Activated CD4-positive, alpha-beta T cell treated with anti-CD3 and anti-CD28 coated beads, Interleukin-2, amount 50 U/mL, for 16 hours (primary cell): ENCODE measurements around the gene CNPY4.

Source experiments
- DNase-seq: peaks from one replicate; pipeline ENCODE4 v3.0.0-alpha.2; 2020

Gene CNPY4

DNA sequence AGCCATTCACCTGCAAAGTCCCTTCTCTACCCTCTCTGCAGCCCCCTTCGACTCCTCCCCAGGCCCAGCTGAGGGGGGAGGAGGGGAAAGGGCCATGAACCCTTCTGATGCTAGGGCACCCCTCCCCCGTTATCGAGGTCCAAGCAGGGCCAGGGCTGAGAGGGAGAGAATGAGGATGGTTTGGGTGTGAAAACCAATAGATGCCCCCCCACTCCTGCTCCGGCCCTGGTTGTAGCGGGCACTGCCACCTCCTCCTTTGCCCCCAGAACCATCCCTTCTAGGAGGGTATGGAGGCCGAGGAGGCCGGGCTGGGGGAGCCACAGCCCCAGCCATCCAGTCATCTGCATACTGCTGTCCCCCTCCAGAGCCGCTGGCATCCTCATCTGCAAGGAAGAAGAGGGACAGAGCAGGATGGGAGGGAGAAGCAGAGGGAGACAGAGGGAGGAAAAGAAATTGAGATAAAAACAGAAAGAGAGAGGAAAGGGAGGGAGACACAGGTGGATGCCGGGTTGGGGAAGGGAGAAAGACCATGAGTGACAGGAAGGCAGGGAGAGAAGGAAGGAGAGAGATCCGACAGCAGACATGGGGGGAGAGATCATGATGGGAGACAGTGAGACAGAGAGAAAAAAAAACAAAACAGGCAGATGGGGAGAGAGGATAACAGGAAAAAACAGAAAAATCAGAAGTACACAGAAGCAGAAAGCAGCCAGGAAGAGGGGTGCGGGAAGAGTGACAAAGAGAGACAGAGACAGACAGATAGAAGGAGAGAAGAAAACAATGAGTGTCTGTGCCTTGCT lies 50.9 kb downstream of the CNPY4 start:
- DNase-seq: no peak

DNA sequence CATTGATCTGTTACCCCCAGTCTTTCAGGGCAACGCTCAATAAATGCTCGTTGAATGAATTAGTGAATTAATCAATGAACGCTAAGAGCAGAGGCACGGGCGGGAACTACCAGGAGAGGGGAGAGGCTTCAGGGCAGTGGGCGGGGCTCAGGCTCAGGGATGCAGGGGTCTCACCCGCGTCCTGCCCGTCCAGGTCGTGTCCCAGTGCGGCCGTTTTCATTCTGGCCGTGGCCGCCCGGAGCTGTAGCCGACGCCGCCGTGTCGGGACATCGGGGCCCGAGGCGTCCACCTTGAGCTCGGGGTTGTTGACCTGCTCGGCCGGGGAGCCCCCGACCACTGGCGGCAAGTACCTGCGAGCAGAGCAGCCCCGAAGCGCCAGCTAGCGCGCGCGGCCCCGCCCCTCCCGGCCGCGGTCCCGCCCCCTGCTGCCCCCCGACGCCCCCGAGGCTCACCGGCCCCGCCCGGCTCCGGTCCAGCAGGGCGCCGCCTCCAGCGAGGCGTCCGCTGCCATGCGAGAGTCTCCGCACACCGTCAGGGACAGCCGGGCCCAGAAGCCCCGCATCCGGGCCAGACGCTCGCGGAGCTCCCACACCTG lies 51.8 kb downstream of the CNPY4 start:
- DNase-seq: no peak

DNA sequence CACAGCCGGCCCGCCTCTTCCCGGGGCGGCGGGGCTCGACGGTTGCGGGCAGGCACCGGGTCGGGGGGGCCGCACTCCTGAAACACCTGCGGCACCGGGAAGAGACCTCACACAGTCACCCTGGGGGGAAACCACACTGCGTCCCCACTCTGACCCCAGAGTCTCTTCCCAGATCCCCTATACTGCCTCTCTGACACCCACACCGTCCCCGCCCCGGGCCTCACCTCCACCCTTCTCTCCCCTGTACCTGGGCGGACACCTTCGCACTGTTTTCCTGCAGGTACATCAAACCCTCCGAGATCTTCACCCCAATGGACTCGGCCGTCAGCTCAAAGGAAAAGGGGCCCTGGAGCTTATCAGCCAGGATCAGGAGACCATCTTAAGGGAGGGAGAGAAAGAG lies 52.4 kb downstream of the CNPY4 start:
- no peak for DNase-seq

DNA sequence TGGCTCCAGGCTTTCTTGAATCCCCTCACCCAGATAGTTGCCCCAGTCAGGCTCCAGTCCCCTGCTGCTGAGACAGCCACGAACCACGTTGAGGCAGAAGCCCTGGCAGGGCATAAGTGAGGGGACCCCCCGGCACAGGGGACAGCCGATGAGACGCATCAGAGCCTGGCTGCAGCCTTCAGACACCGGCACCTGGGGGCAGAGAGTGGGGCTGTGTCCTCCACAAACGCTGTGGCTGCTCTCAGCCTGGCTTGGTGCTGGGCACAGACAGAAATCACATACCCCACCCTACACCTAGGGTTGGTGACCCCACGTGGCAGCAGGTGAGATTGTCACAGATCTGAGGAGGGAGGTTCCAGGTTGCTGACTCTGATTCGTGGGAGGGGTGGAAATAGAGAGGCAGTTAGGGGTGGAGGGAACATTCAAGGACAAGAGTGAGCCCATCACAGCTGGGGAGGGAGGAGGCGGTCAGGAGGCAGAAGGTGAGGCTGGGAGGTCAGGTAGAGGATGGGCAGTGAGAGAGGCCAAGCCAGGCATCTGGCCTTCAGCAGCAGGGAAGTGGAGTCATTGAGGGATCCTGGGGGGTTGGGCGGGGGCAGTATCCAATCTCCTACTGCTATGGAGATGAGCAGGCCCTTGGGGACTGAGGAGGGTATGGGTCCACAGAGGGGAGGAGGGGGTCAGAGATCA lies 54.5 kb downstream of the CNPY4 start:
- no peak for DNase-seq

DNA sequence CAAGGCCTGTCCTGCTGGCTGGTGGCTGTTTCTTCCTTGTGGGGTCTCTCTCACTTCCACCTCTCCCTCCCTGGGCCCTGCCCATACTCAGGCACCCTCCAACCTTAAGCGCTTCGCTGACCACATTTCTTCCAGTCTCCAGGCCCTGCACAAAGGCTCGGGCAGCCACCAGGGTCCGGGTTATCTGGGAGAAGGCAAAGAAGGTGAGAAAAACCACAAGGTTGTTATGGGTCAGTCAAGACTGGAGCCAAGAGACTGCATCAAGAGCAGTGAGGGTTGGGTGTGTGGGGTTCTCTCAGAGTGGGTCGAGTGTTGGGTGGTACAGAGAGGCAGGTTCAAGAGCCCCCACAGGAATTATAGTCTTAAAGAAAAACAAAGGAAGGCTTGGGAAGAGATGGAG lies 55.1 kb downstream of the CNPY4 start:
- DNase-seq: no peak
